GM13976 (cell line): ENCODE measurements around the gene RFX2.

ENCODE experiments used
- DNase-seq: peaks from one replicate; pipeline ENCODE4 v3.0.0; 2012; ENCODE audit warnings: low spot score
- in situ Hi-C: fragments of 300-500 bp; cut with MboI; formaldehyde crosslinking; loops from one replicate; pipeline ENCODE4 v1.12.0; 2022; ENCODE audit warnings: low sequenced_read_pairs, mixed read lengths, inconsistent platforms; ENCODE audit not compliant: unreplicated experiment
- TF ChIP-seq, protein P1 (sequence below): IDR thresholded peaks from 2 replicates; pipeline ENCODE4 v1.5.1; 2012; ENCODE audit warnings: borderline replicate concordance, mild to moderate bottlenecking; ENCODE audit not compliant: insufficient read depth; ENCODE audit errors: extremely low read depth, missing control alignments, control extremely low read depth

RFX2 gene

DNA sequence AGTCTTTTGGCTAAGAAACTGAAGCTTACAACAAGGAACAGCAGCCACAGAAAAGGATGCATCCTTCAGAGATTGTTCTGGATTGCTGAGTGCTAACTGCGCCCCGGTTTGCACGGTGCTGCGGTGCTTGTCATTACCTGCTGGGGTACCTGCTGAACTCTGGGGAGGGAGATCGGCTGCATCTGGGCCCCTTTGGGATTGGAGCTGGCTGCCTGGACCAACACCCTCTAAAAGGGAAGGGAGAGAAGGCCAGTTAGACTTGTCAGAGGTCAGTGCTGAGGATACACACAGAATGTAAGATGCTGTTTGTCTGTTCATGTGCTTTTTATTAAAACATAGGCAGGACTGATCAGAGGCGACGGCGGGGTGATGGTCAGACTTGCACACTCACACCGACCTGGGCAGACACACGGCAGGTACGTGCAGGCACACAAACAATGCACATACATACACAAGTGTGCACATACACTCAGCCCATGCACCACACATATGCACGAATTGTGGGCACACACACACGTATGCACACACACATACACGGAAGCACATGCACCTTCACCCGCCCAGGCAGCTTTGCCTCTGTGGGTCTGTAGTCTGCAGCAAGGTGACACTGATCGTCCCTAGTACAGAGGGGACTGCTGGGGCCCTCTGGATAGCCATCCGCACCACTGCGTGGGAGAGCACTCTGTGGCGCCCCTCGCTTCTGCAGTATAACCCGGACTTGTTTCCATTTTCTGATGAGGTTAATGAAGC, 66.1 kb downstream of the RFX2 start:
- DNase-seq: no peak
- TF ChIP-seq, protein P1, sequence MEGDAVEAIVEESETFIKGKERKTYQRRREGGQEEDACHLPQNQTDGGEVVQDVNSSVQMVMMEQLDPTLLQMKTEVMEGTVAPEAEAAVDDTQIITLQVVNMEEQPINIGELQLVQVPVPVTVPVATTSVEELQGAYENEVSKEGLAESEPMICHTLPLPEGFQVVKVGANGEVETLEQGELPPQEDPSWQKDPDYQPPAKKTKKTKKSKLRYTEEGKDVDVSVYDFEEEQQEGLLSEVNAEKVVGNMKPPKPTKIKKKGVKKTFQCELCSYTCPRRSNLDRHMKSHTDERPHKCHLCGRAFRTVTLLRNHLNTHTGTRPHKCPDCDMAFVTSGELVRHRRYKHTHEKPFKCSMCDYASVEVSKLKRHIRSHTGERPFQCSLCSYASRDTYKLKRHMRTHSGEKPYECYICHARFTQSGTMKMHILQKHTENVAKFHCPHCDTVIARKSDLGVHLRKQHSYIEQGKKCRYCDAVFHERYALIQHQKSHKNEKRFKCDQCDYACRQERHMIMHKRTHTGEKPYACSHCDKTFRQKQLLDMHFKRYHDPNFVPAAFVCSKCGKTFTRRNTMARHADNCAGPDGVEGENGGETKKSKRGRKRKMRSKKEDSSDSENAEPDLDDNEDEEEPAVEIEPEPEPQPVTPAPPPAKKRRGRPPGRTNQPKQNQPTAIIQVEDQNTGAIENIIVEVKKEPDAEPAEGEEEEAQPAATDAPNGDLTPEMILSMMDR: no peak
- in situ Hi-C loops: no loop called here

DNA sequence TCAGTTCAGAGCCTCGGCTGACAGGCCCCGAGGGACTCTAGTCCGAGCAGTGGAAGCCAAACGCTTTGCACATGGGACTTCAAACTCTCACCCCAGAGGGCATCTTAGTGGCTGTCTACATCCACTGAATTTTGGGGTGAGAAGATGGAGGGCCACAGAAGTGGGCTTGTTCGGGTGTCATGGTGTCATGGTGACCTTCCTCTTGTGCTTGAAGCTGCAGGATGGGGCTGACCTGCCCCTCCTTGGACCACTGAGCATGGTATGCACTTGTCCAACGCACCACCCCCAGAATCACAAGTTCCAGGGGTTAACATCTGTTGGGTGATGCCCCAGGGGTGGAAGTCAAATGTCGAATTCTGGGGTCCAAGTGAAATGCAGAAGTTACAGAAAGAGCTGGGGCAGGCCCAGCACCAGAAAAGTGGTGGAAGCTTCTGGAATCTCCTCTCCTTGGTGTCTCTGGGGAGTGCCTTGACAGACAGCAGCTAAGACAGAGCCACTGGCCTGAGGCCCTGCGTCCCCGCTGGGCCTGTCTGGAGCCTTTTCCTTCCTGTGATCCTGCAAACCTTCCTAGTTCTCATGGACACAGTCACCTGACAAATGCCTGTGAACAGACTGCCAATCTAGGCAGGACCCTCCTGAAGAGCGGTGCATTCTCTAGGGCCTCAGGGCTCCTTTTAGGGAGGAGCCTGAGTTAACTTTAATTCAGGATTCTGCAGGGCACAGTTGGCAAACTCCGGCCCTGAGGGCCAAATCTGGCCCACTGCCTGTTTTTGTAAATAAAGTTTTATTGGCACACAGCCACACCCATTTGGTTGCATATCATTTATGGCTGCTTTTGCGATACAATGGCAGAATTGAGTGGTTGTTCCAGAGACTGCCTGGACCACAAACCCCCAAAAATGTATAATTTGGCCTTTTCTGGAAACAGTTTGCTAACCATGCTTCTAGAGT, 67.2 kb downstream of the RFX2 start:
- in situ Hi-C loops: no loop called here
- DNase-seq: no peak
- TF ChIP-seq, protein P1: no peak

DNA sequence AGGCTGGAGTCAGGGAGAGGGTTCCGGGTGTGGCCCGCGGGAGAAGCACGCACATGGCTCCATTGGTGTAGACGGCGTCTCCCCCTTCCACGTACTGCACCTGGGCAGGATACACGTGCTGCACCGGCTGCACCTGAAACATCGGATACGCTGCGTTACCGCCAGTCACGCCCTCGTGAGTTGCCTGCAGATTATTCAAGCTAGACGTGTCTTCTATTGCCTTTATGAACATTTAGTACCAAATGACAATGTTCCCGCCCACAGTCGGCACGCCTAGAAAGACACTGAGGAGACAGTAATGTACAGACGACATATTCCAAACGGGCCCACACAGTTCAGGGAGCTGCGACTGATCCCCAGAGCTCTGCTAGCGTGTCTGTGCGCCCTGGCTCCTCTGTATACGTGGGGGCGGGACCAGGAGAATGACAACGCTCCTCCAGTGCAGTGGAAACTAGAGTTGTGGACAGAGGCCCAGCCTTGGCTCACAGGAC, 68.3 kb downstream of the RFX2 start:
- no peak for DNase-seq
- in situ Hi-C loops: no loop called here
- TF ChIP-seq, protein P1: no peak

DNA sequence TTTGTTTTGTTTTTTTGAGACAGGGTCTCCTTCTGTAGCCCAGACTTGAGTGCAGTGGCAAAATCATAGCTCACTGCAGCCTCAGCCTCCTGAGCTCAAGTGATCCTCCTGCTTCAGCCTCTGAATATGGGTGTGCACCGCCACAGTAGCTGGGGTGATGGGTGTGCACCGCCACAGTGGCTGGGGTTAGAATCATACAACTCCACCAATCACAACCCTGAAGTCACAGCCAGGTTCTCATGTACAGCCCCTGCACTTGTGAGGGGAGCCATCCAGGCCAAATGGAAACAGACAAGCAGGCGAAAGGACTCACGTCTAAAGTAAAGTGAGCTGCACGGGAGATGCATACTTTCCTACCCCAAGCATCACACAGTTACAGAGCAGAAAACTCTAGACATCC, 69.2 kb downstream of the RFX2 start:
- in situ Hi-C loops: no loop called here
- DNase-seq: no peak
- TF ChIP-seq, protein P1: no peak

DNA sequence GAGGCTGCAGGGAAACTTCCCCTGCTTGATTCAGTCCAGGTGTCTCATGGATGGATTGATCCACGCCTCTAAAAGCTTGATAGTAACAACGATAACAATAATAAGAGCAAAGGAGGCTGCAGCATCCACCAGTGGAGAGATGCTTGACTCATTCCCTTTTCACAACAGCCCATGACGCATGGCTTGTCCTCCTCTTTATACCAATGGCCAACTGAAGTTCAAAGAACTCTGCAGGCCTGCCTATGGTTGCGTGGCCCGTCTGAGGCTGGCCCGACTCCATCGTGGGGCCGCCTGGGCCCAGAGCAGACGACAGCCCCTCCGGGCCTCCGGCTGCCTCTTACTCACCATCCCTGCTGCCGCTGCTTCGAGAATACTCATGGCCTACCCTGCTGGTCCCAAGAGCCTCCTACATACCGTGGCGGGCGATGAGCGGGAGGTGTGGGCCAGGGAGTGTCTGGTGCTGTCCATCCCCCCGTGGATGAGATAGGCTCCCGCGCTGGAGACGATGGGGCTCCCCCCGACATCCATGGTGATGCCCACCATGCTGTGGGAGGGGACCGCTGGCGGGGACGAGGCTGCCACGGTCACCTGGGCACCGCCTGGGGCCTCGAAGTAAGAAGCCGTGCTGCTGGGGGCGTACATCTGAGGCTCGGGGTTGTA, 70.6 kb downstream of the RFX2 start:
- DNase-seq: peak; percentile 49
- TF ChIP-seq, protein P1: no peak
- in situ Hi-C loops: no loop called here
